ENCODE results near the gene SDR42E2. TPM values are rescaled to one million over a fixed set of nuclear protein-coding genes. Genes with fewer than 3 reads are reported as not detected.

SDR42E2 gene
- total RNA-seq, 1 donor from 2014 or later: not detected

DNA sequence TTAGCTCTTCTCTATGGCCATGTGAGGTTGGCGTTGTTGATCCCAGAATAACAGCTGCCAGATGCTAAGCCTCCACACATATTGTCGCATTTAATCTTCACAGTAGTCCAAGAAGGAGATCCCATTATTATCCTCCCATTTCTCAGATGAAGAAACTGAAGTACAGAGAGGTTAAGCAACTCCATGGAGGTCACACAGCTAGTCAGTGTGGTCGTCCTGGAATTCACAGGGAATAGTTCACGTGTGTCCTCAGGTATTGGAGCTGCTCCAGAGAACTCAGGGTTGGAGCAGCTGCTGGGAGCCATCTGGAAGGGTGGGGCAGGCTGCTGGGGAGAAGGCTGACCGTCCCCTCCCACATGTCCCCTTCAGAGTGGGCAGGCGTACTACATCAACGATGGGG, 19.5 kb downstream of the SDR42E2 start:
- Mint-ChIP-seq H3K36me3 (ENCODE audit: unreplicated experiment) (no peaks in the 10 kb centered on the region), H3K4me1 (ENCODE audit: unreplicated experiment) (no peaks in the 10 kb centered on the region), H3K4me3 (ENCODE audit: unreplicated experiment) (no peak overlapping the region), H3K27me3 (ENCODE audit: unreplicated experiment) (peaks cover 8% of the 10 kb centered on the region), H3K9me3 (ENCODE audit: unreplicated experiment) (no peaks in the 10 kb centered on the region), H3K27ac (ENCODE audit: unreplicated experiment) (no peak overlapping the region)
- no peak for DNase-seq (ENCODE audit: extremely low spot score, unreplicated experiment)
- TF ChIP-seq CTCF (IDR thresholded peaks at IDR 0.05): no peak

- Mint-ChIP-seq H3K27me3 (ENCODE audit: unreplicated experiment) (peaks cover 8% of the 10 kb centered on the region), H3K27ac (ENCODE audit: unreplicated experiment) (no peak overlapping the region), H3K4me1 (ENCODE audit: unreplicated experiment) (no peaks in the 10 kb centered on the region), H3K4me3 (ENCODE audit: unreplicated experiment) (no peak overlapping the region), H3K9me3 (ENCODE audit: unreplicated experiment) (no peaks in the 10 kb centered on the region), H3K36me3 (ENCODE audit: unreplicated experiment) (no peaks in the 10 kb centered on the region)
- DNase-seq (ENCODE audit: extremely low spot score, unreplicated experiment): no peak
- TF ChIP-seq CTCF (IDR thresholded peaks at IDR 0.05): no peak
These were observed 21.0 kb downstream of the SDR42E2 start for GRCh38 chr16:22183335-22183734.

- no peak for DNase-seq (ENCODE audit: extremely low spot score, unreplicated experiment)
- TF ChIP-seq CTCF (IDR thresholded peaks at IDR 0.05): peak; percentile 29
- H3K36me3 Mint-ChIP-seq (ENCODE audit: unreplicated experiment): no peaks in the 10 kb centered on the region
- H3K27me3 Mint-ChIP-seq (ENCODE audit: unreplicated experiment): peaks cover 8% of the 10 kb centered on the region
- no peaks in the 10 kb centered on the region for H3K9me3 Mint-ChIP-seq (ENCODE audit: unreplicated experiment)
- H3K27ac Mint-ChIP-seq (ENCODE audit: unreplicated experiment): no peak overlapping the region
- no peak overlapping the region for H3K4me3 Mint-ChIP-seq (ENCODE audit: unreplicated experiment)
- peaks cover 5% of the 10 kb centered on the region for H3K4me1 Mint-ChIP-seq (ENCODE audit: unreplicated experiment)
These were observed 21.8 kb downstream of the SDR42E2 start for GRCh38 chr16:22183901-22184614.

DNA sequence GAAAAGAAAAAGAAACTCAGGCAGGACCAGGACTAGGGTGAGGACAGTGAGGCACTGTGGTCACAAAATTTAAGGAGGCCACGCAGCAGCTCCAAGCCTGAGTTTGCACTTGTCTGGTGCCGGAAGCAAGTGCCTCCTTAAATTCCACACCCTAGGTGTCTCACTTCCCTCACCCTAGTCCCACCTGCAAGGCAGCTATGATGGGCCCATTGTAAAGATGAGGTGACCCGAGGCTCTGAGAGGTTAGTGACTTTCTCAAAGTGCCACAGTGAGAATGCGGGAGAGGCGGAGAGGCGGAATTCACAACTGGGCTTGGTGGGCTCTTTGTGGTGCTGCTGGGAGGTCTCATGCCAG, 22.3 kb downstream of the SDR42E2 start:
- Mint-ChIP-seq H3K36me3 (ENCODE audit: unreplicated experiment) (no peaks in the 10 kb centered on the region), H3K9me3 (ENCODE audit: unreplicated experiment) (no peaks in the 10 kb centered on the region)

GRCh38 chr16:22186517-22186916, 24.2 kb downstream of the SDR42E2 start:
- peaks cover 13% of the 10 kb centered on the region for H3K4me1 Mint-ChIP-seq (ENCODE audit: unreplicated experiment)
- no peak overlapping the region for H3K27ac Mint-ChIP-seq (ENCODE audit: unreplicated experiment)
- DNase-seq (ENCODE audit: extremely low spot score, unreplicated experiment): no peak
- H3K27me3 Mint-ChIP-seq (ENCODE audit: unreplicated experiment): peaks cover 3% of the 10 kb centered on the region
- peak; percentile 10 for TF ChIP-seq CTCF (IDR thresholded peaks at IDR 0.05)
- no peak overlapping the region for H3K4me3 Mint-ChIP-seq (ENCODE audit: unreplicated experiment)
- no peaks in the 10 kb centered on the region for H3K9me3 Mint-ChIP-seq (ENCODE audit: unreplicated experiment)
- H3K36me3 Mint-ChIP-seq (ENCODE audit: unreplicated experiment): no peaks in the 10 kb centered on the region

More for the DNA sequence above, 22.3 kb downstream of the SDR42E2 start:
- Mint-ChIP-seq H3K4me1 (ENCODE audit: unreplicated experiment) (peaks cover 9% of the 10 kb centered on the region), H3K27ac (ENCODE audit: unreplicated experiment) (no peak overlapping the region), H3K27me3 (ENCODE audit: unreplicated experiment) (peaks cover 8% of the 10 kb centered on the region), H3K4me3 (ENCODE audit: unreplicated experiment) (no peak overlapping the region)
- DNase-seq (ENCODE audit: extremely low spot score, unreplicated experiment): no peak
- TF ChIP-seq CTCF (IDR thresholded peaks at IDR 0.05): no peak

Data from osteocyte (in vitro differentiated cells).